GM18526 (cell line): Measurements from ENCODE around the gene TMEM132D.

ENCODE experiments used
- POLR2A ChIP-seq: IDR thresholded peaks from 3 replicates; pipeline ENCODE4 v1.6.1; 2011; ENCODE audit not compliant: insufficient read length; ENCODE audit errors: extremely low read depth

Gene TMEM132D

DNA sequence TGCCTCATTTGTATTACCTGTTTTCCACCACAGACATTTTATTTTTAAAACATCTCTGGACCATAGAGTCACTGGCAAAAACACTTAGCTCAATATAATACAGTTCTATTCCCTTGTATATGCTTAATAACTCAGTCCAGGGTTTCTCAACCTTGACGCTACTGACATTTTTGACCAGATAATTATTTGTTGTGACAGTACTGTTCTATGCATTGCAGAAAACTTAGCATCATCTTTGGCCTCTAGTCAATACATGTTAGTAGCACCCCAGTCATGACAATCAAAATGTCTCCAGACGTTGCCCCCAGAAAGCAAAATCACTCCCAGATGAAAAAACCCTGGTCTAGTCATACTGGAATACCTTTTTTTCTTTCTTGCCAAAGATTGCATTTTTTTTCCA lies 174.7 kb downstream of the TMEM132D start:
- no peak for TF ChIP-seq POLR2A

GRCh38 chr12:129727100-129727499 lies 176.7 kb downstream of the TMEM132D start:
- no peak for TF ChIP-seq POLR2A

DNA sequence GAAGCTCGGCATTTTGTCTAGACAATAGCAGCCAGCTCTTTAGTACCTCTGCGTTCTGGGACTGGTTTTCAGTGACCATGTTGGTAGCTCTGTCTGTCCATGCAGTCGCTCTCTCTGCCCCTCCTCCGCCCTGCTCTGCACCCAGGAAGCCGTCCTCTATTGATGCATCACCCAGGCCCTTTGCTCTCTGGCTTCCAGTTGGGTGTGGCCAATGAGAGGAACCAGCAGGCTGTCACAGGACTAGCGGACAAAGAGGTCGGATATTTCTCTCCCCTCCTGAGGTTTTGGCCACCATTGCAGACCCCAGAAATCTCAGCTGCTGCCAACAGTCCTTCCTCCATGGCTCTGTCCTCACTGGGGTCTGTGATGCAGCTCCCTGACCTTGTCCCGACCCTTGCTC lies 180.6 kb downstream of the TMEM132D start:
- no peak for TF ChIP-seq POLR2A

- TF ChIP-seq POLR2A, result no peak
Measured at GRCh38 chr12:129720618-129721017, 183.2 kb downstream of the TMEM132D start.

- TF ChIP-seq POLR2A, result no peak
Measured at GRCh38 chr12:129719416-129719815, 184.4 kb downstream of the TMEM132D start.

DNA sequence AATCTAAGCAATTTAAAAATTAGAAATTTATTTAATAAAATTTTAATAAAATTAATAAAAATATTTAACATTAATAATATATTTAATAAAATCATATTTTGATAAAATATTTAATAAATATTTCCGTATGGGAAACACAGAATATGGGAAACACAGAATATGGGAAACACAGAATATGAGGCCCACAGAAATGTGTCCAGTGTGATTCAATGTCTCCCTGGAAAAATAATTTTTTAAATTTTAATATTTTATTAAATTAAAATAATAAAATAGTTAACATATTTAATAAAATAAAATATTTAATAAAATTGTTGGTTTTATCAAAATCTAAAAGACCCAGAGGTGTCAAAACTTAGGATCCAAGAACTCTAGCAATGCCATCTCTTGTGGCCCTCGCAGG lies 186.4 kb downstream of the TMEM132D start:
- TF ChIP-seq POLR2A, result no peak

- TF ChIP-seq POLR2A, result no peak
Measured at GRCh38 chr12:129716825-129717224, 187.0 kb downstream of the TMEM132D start.

- TF ChIP-seq POLR2A, result no peak
Measured at GRCh38 chr12:129706716-129707115, 197.1 kb downstream of the TMEM132D start.

- no peak for TF ChIP-seq POLR2A
Measured at GRCh38 chr12:129704232-129704830, 199.5 kb downstream of the TMEM132D start.

DNA sequence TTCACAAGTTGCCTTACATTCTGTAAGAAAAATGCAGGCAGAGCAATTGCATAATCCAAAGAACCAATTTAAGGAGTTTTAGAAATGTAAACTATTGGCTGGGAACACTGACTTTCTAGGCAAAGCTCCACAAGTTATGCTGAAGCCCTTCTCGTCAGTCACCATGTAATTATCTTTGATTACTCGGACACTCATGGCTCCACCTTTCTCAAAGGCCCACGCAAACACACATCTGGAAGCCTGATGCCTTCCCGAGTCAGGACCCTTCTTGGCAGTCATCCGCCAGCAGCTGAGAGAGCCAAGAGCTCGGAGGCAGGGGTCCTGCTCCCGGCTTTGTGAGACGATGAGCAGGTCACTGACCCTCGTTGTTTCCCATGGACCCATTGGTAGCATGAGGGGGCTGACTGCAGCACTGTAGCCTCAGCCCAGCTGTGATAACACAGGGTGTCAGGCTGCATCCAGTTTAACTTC lies 202.2 kb downstream of the TMEM132D start:
- TF ChIP-seq POLR2A, result no peak

GRCh38 chr12:129700036-129700435 lies 203.8 kb downstream of the TMEM132D start:
- TF ChIP-seq POLR2A, result no peak

DNA sequence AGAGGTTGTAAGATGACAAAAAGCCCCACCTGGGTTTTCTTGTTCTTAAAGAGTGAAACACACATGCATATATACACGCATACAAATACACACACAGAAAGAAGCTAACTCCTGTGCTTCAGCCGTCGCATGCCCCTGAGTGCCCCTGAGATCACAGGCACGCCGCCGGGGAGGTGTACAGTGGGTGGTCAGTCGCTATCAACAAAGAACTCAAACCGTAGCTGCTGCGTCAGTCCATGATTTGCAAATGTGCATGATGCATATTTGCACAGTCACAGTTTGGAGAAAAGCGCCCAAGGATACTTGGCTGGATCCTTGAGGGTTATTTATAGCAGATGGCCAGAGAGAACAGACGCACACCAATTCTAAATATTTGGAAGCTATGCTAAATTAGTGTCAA lies 206.9 kb downstream of the TMEM132D start:
- TF ChIP-seq POLR2A, result no peak

DNA sequence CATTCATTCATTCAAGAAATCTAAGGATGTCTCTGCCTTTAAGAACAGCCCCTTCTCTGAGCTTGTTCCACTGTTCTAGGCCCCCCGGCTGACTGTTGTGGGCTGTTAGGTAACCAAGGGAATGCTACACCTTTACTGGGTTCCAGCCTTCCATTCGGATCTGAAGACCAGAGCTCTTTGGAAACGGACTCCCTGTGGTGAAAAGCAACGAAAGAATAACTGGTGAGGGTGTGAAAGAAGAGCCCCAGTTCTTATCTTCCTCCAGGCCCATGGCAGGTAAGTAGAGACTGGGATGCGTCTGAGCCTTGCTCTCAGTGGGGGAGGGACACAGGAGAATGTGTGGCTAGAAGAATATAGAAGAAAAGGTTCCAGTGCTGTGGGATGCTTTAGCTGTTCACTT lies 207.4 kb downstream of the TMEM132D start:
- no peak for TF ChIP-seq POLR2A

DNA sequence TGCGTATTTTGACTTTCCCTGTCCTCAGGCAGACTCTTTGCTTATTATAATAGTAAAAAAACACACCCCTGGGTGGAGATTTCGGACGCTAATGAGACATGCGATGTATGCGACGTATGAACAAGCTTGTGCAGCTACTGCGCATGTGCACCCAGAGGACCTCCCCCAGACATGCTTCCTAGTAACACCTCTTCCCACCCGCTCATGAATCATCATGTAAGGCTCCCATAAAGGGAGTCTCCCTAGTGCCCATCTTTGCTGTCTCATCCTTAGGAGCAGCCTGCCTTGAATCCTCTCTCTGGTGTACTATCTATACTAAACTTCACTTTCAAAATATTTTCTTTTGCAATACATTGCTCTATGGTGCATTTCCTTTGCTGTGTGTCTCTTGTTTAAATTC lies 210.1 kb downstream of the TMEM132D start:
- TF ChIP-seq POLR2A, result no peak

DNA sequence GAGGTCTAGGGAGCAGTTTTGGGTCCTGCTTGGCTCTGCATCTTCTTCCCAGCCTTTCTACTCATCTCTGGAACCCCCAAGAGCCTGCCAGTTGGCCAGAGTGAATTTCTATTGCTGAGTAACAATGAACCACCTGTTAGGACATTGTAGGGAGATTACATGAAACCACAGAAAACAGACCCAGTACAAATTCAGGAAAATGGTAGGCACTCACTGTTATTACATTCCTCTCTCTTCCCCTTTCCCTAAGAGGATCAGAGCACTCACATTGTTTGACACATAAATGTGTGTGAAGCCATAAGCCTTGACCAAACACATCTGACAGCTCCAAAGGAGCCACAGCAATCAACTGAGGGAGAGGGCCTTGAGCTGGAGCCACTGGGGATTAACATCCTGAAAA lies 216.1 kb downstream of the TMEM132D start:
- no peak for TF ChIP-seq POLR2A

GRCh38 chr12:129681830-129682229 lies 222.0 kb downstream of the TMEM132D start:
- no peak for TF ChIP-seq POLR2A

DNA sequence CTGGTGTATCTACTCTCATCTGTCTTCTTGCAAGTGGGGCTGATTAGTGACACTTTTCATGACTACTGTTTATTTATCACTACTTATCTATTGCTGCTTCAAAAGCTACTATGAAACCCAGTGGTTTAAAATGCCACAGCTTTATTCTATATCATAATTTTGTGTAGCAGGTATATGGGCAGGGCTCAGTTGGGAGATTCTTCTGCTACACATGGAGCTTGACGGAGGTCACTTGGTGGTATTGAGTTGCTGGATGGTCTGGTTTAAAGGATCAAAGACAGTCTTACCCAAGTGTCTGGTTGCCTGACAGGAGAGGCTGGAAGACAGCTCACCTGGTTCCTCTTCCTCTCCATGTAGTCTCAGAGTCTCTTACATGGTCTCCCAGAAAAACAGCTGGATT lies 222.7 kb downstream of the TMEM132D start:
- no peak for TF ChIP-seq POLR2A
